ENCODE results near the gene RASAL1.

RASAL1 gene

DNA sequence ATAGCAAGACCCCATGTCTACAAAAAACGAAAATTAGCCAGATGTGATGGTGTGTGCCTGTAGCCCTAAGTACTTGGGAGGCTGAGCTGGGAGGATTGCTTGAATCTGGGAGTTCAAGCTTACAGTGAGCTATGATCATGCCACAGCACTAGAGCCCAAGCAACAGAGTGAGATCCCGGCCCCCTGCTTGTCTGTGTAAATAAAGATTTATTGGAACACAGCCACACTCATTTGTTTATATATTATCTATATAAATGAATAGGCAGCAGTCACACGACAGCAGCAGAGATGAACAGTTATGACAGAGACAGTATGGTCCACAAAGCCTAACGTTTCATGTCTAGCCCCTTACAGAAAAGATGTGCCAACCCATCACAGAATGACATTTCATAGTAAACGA, 34.9 kb upstream of the RASAL1 start:
- Mint-ChIP-seq H3K27me3 (ENCODE audit: low read depth) (no peaks in the 10 kb centered on the region), H3K36me3 (ENCODE audit: low read depth) (peaks cover 58% of the 10 kb centered on the region), H3K4me1 (ENCODE audit: low read depth) (no peaks in the 10 kb centered on the region), H3K4me3 (no peak overlapping the region), H3K9me3 (no peaks in the 10 kb centered on the region), H3K27ac (no peak overlapping the region)
- no peak for DNase-seq (ENCODE audit: low spot score)

DNA sequence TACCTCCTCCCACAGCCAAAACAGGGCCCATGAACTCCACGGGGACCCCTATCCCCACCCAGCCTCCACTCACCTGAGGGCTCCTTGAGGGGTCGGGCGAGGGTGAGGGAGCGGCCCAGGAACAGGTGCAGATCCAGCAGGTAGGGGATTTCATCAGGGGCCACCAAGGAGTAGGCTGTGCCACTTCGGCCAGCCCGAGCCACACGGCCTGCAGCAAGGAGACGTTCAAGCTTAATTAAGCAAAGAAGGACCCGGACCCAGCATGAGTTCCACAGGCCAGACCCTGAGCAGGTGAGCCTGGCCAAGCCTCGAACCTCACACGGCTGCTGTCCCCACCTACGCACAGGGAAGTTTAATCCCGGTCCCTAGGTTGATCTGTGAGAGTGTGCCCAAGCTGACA, 34.1 kb upstream of the RASAL1 start:
- H3K27me3 Mint-ChIP-seq (ENCODE audit: low read depth): no peaks in the 10 kb centered on the region
- H3K27ac Mint-ChIP-seq: no peak overlapping the region
- H3K9me3 Mint-ChIP-seq: no peaks in the 10 kb centered on the region
- no peak for DNase-seq (ENCODE audit: low spot score)
- no peak overlapping the region for H3K4me3 Mint-ChIP-seq
- no peaks in the 10 kb centered on the region for H3K4me1 Mint-ChIP-seq (ENCODE audit: low read depth)
- peaks cover 57% of the 10 kb centered on the region for H3K36me3 Mint-ChIP-seq (ENCODE audit: low read depth)

DNA sequence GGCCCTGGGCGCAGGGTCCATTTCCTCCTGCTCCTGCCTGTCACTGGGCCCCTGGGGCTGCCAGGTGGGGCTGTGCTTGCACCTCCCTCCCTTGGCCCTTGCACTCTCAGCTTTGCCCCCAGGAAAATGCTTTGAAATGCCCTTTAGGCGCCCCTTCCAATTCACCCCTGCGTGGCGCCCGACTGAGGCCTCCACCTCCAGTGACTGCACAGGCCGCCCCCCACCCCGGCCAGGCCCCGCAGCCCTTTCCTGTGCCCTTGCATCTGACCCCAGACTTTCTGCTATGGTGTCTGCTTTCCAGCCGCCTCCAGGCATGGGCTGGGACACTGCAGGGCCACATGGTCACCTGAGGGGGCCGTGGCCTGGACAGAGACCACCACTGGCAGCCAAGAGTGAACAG, 32.3 kb upstream of the RASAL1 start:
- Mint-ChIP-seq H3K27me3 (ENCODE audit: low read depth) (no peaks in the 10 kb centered on the region), H3K9me3 (no peaks in the 10 kb centered on the region), H3K4me1 (ENCODE audit: low read depth) (no peaks in the 10 kb centered on the region), H3K36me3 (ENCODE audit: low read depth) (peaks cover 53% of the 10 kb centered on the region), H3K4me3 (no peak overlapping the region), H3K27ac (no peak overlapping the region)
- no peak for DNase-seq (ENCODE audit: low spot score)

DNA sequence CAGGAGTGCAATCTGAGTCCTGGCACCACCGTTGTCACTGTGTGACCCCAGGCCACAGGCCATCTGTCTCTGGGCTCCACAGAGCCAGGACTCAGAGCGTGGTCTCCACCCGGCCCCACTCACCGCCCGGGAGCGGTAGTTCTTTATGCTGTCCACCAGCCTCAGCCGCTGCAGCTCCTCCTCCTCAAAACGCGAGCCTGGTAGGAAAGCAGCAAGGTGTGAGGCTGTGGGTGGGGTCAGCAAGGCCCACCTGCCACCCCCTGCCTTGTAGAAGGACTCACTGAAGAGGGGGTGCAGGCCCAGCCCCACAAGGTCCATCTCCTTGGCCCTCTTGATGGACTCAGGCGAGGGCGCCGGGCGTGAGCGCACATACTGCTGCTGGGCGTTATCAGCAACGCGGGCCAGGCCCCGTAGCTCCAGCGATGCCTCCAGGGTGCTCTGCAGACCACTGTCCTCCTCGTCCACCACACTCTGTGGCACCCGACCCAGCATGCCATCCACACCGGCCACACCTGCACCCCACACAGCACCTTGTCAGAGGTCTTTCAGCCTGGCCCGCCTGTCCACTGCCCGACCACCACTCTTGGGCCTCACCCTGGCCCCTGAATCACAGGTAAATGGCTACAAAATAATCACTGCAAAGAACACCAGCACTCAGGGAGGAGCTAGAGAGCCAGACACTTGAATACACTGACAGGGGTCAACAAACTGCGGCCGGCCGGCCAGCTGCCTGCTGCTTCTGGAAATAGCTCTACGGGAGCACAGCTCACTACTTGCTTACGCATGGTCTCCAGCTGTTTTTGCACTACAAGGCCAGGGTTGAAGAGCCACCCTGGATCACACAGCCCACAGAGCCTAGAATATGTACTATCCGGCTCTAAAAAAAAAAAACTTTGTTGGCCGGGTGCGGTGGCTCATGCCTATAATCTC, 30.2 kb upstream of the RASAL1 start:
- no peaks in the 10 kb centered on the region for H3K9me3 Mint-ChIP-seq
- H3K27ac Mint-ChIP-seq: no peak overlapping the region
- H3K4me3 Mint-ChIP-seq: no peak overlapping the region
- DNase-seq (ENCODE audit: low spot score): no peak
- H3K4me1 Mint-ChIP-seq (ENCODE audit: low read depth): peaks cover 1% of the 10 kb centered on the region
- H3K36me3 Mint-ChIP-seq (ENCODE audit: low read depth): peaks cover 47% of the 10 kb centered on the region
- H3K27me3 Mint-ChIP-seq (ENCODE audit: low read depth): no peaks in the 10 kb centered on the region

DNA sequence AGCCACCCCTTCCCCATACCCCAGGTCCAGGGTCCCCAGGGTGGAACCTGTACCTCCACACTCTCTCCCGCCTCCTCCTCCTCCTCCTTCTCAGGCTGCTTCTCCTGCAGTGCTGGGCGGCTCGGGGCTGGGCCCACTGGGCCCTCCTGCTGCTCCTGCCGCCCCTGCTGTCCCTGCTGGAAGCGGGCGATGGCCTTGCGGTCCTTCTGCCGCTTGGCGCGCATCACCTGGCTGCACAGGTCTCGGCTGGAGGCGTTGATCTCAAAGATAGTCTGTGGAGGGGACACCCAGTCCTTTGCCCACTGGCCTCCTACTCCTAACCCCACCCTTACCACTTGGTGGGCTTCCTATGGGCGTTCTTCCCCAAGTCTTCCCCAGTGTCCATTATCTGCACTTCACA, 28.5 kb upstream of the RASAL1 start:
- no peaks in the 10 kb centered on the region for H3K9me3 Mint-ChIP-seq
- no peak for DNase-seq (ENCODE audit: low spot score)
- peaks cover 47% of the 10 kb centered on the region for H3K36me3 Mint-ChIP-seq (ENCODE audit: low read depth)
- H3K4me3 Mint-ChIP-seq: no peak overlapping the region
- peaks cover 1% of the 10 kb centered on the region for H3K4me1 Mint-ChIP-seq (ENCODE audit: low read depth)
- H3K27me3 Mint-ChIP-seq (ENCODE audit: low read depth): no peaks in the 10 kb centered on the region
- no peak overlapping the region for H3K27ac Mint-ChIP-seq

DNA sequence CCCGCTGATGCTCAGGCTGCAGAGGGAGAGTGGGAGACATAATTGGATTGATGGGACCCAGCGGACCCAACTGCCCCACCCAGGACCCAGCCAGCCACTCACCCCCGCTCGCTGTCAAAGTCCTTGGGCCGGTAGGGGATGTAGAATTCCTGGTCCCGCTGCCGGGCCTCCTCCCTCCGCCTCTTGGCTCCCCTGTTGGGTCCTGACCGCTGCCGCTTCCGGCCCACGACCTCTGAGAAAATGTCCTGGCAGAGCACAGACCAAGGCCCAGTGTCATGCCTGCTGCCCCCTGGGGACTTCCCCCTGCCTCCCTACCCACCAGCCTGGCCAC, 27.4 kb upstream of the RASAL1 start:
- Mint-ChIP-seq H3K27me3 (ENCODE audit: low read depth) (no peaks in the 10 kb centered on the region), H3K4me3 (no peak overlapping the region), H3K36me3 (ENCODE audit: low read depth) (peaks cover 42% of the 10 kb centered on the region), H3K27ac (no peak overlapping the region), H3K9me3 (no peaks in the 10 kb centered on the region), H3K4me1 (ENCODE audit: low read depth) (peaks cover 1% of the 10 kb centered on the region)
- DNase-seq (ENCODE audit: low spot score): no peak

DNA sequence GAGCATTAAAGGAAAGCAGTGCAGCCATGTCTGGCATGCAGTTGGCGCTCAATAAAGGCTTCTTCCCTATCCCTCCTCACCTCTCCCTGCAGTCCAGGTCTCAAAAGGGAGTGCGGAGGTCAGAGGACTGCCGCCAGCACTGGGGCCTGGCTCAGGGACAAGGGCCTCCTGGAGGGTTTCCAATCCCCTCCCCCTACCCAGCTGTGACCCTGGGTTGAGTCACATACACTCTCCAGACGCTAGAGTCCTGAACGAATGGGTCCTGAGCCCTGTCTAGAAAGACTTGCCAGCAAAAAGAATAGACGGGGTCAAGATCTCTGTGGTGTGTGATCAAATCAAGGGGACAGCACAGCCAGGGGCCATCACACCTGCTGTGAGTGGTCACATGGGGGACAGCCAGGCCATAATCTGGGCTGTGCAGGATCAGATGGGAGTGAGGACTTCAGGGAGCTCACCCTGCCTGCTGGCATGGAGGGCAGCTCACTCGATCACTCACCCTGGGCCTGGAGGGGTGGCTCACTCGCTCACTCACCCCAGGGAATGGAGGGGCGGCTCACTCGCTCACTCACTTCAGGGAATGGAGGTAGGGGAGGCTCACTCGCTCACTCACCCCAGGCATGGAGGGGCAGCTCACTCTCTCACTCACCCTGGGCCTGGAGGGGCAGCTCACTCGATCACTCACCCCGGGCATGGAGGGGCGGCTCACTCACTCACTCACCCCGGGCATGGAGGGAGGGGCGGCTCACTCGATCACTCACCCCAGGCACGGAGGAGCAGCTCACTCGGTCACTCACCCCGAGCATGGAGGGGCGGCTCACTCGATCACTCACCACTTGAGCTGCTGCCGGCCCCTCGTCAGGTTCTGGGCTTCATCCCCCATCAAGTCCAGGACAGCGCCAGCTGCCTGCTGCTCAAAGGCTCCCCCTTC, 26.8 kb upstream of the RASAL1 start:
- Mint-ChIP-seq H3K27me3 (ENCODE audit: low read depth) (no peaks in the 10 kb centered on the region), H3K4me1 (ENCODE audit: low read depth) (peaks cover 1% of the 10 kb centered on the region), H3K4me3 (no peak overlapping the region), H3K36me3 (ENCODE audit: low read depth) (peaks cover 46% of the 10 kb centered on the region), H3K9me3 (no peaks in the 10 kb centered on the region), H3K27ac (no peak overlapping the region)
- DNase-seq (ENCODE audit: low spot score): no peak

DNA sequence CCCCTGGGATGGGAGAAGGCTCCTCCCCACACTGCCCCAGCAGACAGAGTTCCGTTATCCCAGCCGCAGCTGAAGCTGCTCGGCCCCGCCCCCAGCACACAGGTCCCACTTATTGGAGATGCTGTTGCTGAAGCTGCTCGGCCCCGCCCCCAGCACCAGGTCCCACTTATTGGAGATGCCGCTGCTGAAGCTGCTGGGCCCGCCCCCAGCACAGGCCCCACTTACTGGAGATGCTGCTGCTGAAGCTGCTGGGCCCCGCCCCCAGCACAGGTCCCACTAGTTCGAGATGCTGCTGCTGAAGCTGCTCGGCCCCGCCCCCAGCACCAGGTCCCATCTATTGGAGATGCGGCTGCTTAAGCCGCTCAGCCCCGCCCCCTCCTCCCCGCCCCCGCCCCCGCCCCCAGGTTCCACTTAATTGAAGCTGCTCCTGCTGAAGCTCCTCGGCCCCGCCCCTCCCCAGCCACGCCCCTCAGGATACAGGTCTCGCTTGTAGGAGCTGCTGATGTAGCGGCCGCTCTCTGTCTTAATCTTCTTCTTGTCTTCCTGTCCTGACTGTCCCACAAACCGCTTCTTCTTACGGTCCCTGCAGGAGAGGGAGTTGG, 26.0 kb upstream of the RASAL1 start:
- no peak overlapping the region for H3K4me3 Mint-ChIP-seq
- H3K27me3 Mint-ChIP-seq (ENCODE audit: low read depth): no peaks in the 10 kb centered on the region
- no peak overlapping the region for H3K27ac Mint-ChIP-seq
- peaks cover 48% of the 10 kb centered on the region for H3K36me3 Mint-ChIP-seq (ENCODE audit: low read depth)
- H3K9me3 Mint-ChIP-seq: no peaks in the 10 kb centered on the region
- peaks cover 1% of the 10 kb centered on the region for H3K4me1 Mint-ChIP-seq (ENCODE audit: low read depth)
- DNase-seq (ENCODE audit: low spot score): no peak

DNA sequence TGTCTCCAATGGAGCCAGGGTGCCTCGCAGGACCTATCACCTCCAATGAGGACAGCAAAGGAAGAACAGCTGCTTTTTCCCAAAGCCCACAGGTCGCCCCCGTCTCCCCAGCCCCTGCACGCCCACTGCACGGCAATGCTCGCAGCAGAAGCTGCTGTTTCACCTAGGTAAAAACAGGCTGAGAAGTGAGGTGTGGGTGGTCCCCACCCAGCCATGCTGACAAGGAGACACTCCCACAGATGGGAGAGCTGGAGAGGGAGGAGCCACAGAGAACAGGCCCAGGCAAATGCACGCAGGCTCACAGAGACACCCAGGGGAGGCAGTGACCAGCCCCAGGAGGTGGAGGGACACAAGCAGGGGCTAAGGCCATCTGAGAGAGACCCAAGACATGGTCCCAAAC, 24.4 kb upstream of the RASAL1 start:
- Mint-ChIP-seq H3K4me3 (no peak overlapping the region), H3K4me1 (ENCODE audit: low read depth) (peaks cover 1% of the 10 kb centered on the region), H3K27ac (peak overlapping the region; percentile 32), H3K9me3 (no peaks in the 10 kb centered on the region), H3K36me3 (ENCODE audit: low read depth) (peaks cover 42% of the 10 kb centered on the region), H3K27me3 (ENCODE audit: low read depth) (no peaks in the 10 kb centered on the region)
- no peak for DNase-seq (ENCODE audit: low spot score)

DNA sequence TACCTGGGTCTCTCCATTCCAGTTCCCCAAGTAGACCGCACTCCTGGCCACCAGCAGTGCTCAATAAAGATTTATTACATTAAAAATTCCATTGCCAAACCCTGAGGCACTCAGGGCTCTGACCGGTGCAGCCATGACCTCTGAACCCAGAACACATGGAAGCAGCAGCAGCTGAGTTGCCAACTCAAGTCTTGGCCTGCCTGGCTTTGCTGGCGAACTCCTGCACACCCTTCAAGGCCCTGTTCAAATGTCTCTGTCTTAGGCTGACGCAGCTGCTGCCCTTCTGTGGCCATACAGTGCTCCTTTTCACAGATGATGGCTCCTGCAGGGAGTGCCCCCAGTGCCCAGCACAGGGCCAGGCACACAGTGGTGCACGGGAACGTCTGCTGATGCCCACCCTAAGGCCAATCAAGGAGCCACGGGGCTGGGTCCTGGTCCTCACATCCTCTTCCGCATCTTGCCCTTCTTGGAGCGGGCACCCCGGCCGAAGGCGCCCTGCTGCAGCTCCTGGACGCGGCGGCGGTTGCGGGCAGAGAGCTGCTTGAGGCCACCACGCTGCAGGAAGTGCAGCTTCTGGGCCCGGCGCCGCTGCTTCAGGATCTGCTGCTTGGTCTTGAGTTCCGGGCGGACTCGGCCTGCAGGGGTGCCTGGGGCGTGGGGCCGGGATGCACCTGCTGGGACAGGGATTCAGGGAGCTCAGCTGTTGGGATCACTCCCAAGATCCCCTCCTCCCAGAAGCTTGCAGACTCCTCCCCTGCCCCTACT, 23.1 kb upstream of the RASAL1 start:
- DNase-seq (ENCODE audit: low spot score): no peak
- Mint-ChIP-seq H3K4me3 (no peak overlapping the region), H3K4me1 (ENCODE audit: low read depth) (peaks cover 4% of the 10 kb centered on the region), H3K27ac (no peak overlapping the region), H3K36me3 (ENCODE audit: low read depth) (peaks cover 41% of the 10 kb centered on the region), H3K27me3 (ENCODE audit: low read depth) (peaks cover 5% of the 10 kb centered on the region), H3K9me3 (no peaks in the 10 kb centered on the region)

DNA sequence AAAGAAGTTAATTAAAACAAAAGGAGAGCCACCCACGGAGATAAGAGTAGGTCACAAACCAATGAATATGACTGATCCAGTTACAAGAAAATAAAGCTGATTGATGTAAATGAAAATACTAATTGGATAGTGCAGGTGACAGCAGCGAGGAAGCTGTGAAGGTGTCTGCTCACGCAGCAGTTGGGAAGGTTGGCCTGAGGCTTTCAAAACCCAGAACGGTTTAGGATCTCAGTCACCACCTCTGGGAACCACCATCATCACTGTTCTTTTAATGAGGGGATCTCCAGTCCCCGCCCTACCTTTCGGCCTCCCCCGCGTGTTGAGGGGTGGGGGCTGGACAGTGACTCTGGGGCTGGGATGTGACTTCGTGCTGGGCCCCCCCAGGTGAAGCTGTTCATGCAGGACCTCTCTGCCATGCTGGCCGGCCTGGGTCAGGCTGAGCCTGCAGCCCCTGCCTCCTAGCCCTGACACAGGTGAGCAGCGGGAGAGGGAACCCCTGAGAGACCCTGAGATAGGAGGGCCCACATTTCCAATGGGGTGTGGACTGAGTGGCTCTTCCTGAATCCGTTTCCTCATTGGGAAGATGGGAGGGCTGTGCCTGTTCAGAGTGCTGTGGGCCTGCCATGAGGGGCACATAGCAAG, 21.8 kb upstream of the RASAL1 start:
- no peak overlapping the region for H3K4me3 Mint-ChIP-seq
- H3K9me3 Mint-ChIP-seq: no peaks in the 10 kb centered on the region
- H3K4me1 Mint-ChIP-seq (ENCODE audit: low read depth): peaks cover 9% of the 10 kb centered on the region
- peaks cover 8% of the 10 kb centered on the region for H3K27me3 Mint-ChIP-seq (ENCODE audit: low read depth)
- DNase-seq (ENCODE audit: low spot score): no peak
- peaks cover 30% of the 10 kb centered on the region for H3K36me3 Mint-ChIP-seq (ENCODE audit: low read depth)
- no peak overlapping the region for H3K27ac Mint-ChIP-seq

DNA sequence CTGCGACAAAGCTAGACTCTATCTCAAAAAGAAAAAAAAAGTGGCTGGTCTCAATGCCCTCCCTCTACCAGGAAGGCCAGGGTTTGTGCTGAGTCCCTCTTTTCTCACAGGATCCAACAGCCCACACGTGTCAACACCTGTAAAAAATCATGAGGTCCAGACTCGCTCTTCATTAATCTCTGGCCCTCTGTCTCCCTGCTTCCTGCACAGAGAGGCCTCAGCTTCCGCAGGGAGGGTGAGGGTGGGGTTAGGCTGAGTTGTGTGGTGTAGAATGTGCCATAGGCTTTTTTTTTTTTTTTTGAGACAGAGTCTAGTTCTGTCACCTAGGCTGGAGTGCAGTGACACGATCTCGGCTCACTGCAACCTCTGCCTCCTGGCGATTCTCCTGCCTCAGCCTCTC, 20.1 kb upstream of the RASAL1 start:
- DNase-seq (ENCODE audit: low spot score): no peak
- Mint-ChIP-seq H3K36me3 (ENCODE audit: low read depth) (peaks cover 20% of the 10 kb centered on the region), H3K9me3 (no peaks in the 10 kb centered on the region), H3K27me3 (ENCODE audit: low read depth) (peaks cover 14% of the 10 kb centered on the region), H3K27ac (no peak overlapping the region), H3K4me1 (ENCODE audit: low read depth) (peaks cover 13% of the 10 kb centered on the region), H3K4me3 (no peak overlapping the region)

DNA sequence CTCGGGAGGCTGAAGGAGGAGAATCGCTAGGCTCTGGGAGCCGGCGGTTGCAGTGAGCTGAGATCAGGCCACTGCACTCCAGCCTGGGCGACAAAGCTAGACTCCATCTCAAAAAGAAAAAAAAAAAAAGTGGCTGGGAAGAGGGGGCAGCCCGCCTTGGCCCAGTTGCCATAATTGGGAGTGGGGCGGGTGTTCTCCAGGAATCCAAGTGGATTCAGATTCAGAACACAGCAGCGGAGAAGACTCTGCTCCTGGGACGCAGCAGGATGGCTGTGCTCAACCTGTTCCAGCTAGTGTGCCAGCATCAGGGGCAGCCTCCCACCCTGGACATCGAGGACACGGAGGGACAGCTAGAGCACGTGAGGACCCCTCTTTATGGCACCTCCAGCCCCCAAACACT, 19.5 kb upstream of the RASAL1 start:
- peaks cover 17% of the 10 kb centered on the region for H3K27me3 Mint-ChIP-seq (ENCODE audit: low read depth)
- H3K27ac Mint-ChIP-seq: no peak overlapping the region
- H3K4me3 Mint-ChIP-seq: no peak overlapping the region
- peaks cover 16% of the 10 kb centered on the region for H3K36me3 Mint-ChIP-seq (ENCODE audit: low read depth)
- H3K9me3 Mint-ChIP-seq: no peaks in the 10 kb centered on the region
- DNase-seq (ENCODE audit: low spot score): no peak
- peaks cover 13% of the 10 kb centered on the region for H3K4me1 Mint-ChIP-seq (ENCODE audit: low read depth)

Measured in T-helper 2 cell treated with Interferon-gamma antibody and Interleukin-4, amounts not matched to agents 5 μg/mL and 100 μg/mL, for 36 hours (primary cell).